Left ventricle myocardium inferior (tissue), 1 donor: Measurements from ENCODE around the gene NMUR1. TPM values are rescaled to one million over a fixed set of nuclear protein-coding genes. Genes with fewer than 3 reads are reported as not detected.

ENCODE experiments used
- DNase-seq: peaks from one replicate; pipeline ENCODE4 v3.0.0-alpha.2; 2020
- H3K27ac ChIP-seq: fragments of 200-600 bp; replicated peaks from 2 replicates; pipeline ENCODE4 v1.8.0; 2021
- H3K27me3 ChIP-seq: fragments of 200-600 bp; 2 replicates; pipeline ENCODE4 v1.8.0; 2021; ENCODE audit warnings: low read depth
- H3K36me3 ChIP-seq: fragments of 200-600 bp; 2 replicates; pipeline ENCODE4 v1.8.0; 2021
- H3K4me1 ChIP-seq: fragments of 200-600 bp; 2 replicates; pipeline ENCODE4 v1.8.0; 2021
- H3K4me3 ChIP-seq: fragments of 200-600 bp; 2 replicates; pipeline ENCODE4 v1.8.0; 2021; ENCODE audit warnings: mild to moderate bottlenecking, moderate library complexity
- H3K9me3 ChIP-seq: fragments of 200-600 bp; replicated peaks from 2 replicates; pipeline ENCODE4 v1.8.0; 2021
- CTCF ChIP-seq: fragments of 200-600 bp; IDR thresholded peaks from 2 replicates; pipeline ENCODE4 v1.8.0; 2021; ENCODE audit warnings: antibody characterized with exemption, mild to moderate bottlenecking, borderline replicate concordance
- intact Hi-C: fragments of 100-400 bp; cut with micrococcal nuclease; formaldehyde crosslinking; loops from one replicate; pipeline ENCODE4 v1.11.0; 2022
- total RNA-seq: library from RNA; stranded (reverse); fragmentation: NEBNext Ultra II Directional; extraction: Animal tissue kit (Norgen Biotek cat#: 25700); gene quantifications from one replicate; pipeline ENCODE4 v1.2.1, GENCODE V29; 2021
- donor health status: DM: no; HTN: yes; CAD: no; lungs with severe emphysema.

The NMUR1 gene
- total RNA-seq, 1 donor from 2014 or later = 0.41 TPM

GRCh38 chr2:231488331-231488730 is 41.9 kb downstream of the NMUR1 start:
- Histone ChIP-seq H3K27me3 (no peaks in the 10 kb centered on the region), H3K36me3 (no peaks in the 10 kb centered on the region), H3K4me1 (peaks cover 5% of the 10 kb centered on the region), H3K4me3 (no peak overlapping the region), H3K9me3 (no peaks in the 10 kb centered on the region), H3K27ac (no peak overlapping the region)
- intact Hi-C loops = no loop called here
- no peak for TF ChIP-seq CTCF
- DNase-seq = no peak

- intact Hi-C loops = no loop called here
- TF ChIP-seq CTCF = no peak
- no peaks in the 10 kb centered on the region for H3K27me3 ChIP-seq
Measured at GRCh38 chr2:231486851-231487596, 43.2 kb downstream of the NMUR1 start.

GRCh38 chr2:231483398-231484329 is 46.6 kb downstream of the NMUR1 start:
- peak; percentile 57 for DNase-seq
- intact Hi-C loops = no loop called here
- TF ChIP-seq CTCF = no peak

More at GRCh38 chr2:231486851-231487596, 43.2 kb downstream of the NMUR1 start:
- H3K4me1 ChIP-seq = peaks cover 18% of the 10 kb centered on the region
- no peak for DNase-seq
- H3K4me3 ChIP-seq = no peak overlapping the region
- no peak overlapping the region for H3K27ac ChIP-seq
- H3K36me3 ChIP-seq = no peaks in the 10 kb centered on the region
- no peaks in the 10 kb centered on the region for H3K9me3 ChIP-seq

GRCh38 chr2:231482806-231483391 is 47.3 kb downstream of the NMUR1 start:
- Histone ChIP-seq H3K27me3 (no peaks in the 10 kb centered on the region), H3K36me3 (no peaks in the 10 kb centered on the region), H3K27ac (peak overlapping the region; percentile 93), H3K4me1 (peaks cover 20% of the 10 kb centered on the region), H3K4me3 (peak overlapping the region; percentile 68), H3K9me3 (no peaks in the 10 kb centered on the region)
- intact Hi-C loops = no loop called here
- peak; percentile 80 for DNase-seq
- TF ChIP-seq CTCF = peak; percentile 93

More at GRCh38 chr2:231483398-231484329, 46.6 kb downstream of the NMUR1 start:
- Histone ChIP-seq H3K4me3 (peak overlapping the region; percentile 68), H3K9me3 (no peaks in the 10 kb centered on the region), H3K4me1 (peaks cover 20% of the 10 kb centered on the region), H3K36me3 (no peaks in the 10 kb centered on the region), H3K27me3 (no peaks in the 10 kb centered on the region), H3K27ac (peak overlapping the region; percentile 93)

- no peaks in the 10 kb centered on the region for H3K9me3 ChIP-seq
- H3K4me1 ChIP-seq = peaks cover 20% of the 10 kb centered on the region
- H3K27ac ChIP-seq = no peak overlapping the region
- no peak for DNase-seq
- intact Hi-C loops = no loop called here
- TF ChIP-seq CTCF = no peak
- no peaks in the 10 kb centered on the region for H3K36me3 ChIP-seq
- no peaks in the 10 kb centered on the region for H3K27me3 ChIP-seq
- H3K4me3 ChIP-seq = no peak overlapping the region
Measured at GRCh38 chr2:231480781-231481180, 49.5 kb downstream of the NMUR1 start.
